OCI-LY1 (cell line): ENCODE data around the gene MTMR3.

Source experiments
- CTCF ChIP-seq: fragments of 200-600 bp; sonication (generic), shearing (Covaris generic); IDR thresholded peaks from 2 replicates; pipeline ENCODE4 v1.5.1; 2017; ENCODE audit warnings: mild to moderate bottlenecking, antibody characterized with exemption, low read length, moderate library complexity, mixed read lengths
- EZH2 ChIP-seq: fragments of 200-600 bp; sonication (generic), shearing (Covaris generic); IDR thresholded peaks from 2 replicates; pipeline ENCODE4 v1.8.0; 2017; ENCODE audit warnings: borderline replicate concordance, mixed run types, mild to moderate bottlenecking, antibody characterized with exemption, low read length, moderate library complexity, mixed read lengths

- no peak for TF ChIP-seq CTCF
- TF ChIP-seq EZH2 = no peak
These were observed 29.2 kb downstream of the MTMR3 start for GRCh38 chr22:29912141-29912540.
